ENCODE data around the gene QSOX1. TPM values are rescaled to one million over a fixed set of nuclear protein-coding genes. Genes with fewer than 3 reads are reported as not detected.
A peak's percentile ranks its signal among the peaks of the same experiment; 100 is the strongest.

Gene QSOX1
- total and polyA plus RNA-seq, 9 of the 15 experiments (the other 6 are each of a cell fraction or from before 2014, with no cell fraction given): 4.0 to 53.1 (median 15.0) TPM

GRCh38 chr1:180249725-180250498 is 95.2 kb downstream of the QSOX1 start (continued):
- peak; percentile 21; the same call in 1 of the 2 replicates for TF ChIP-seq ZBTB26 (CRISPR knock-in tag; IDR thresholded peaks at IDR 0.05)
- no peak for TF ChIP-seq HNRNPUL1 (IDR thresholded peaks at IDR 0.05; ENCODE audit: low read length)
- TF ChIP-seq HDAC1 (IDR thresholded peaks at IDR 0.05): 0 out of 4 replicates have a peak, but pooled peaks of 1 of the 2 experiments have one; percentile 37
- no peak for TF ChIP-seq TCF7L2 (IDR thresholded peaks at IDR 0.05; ENCODE audit: low read depth, low read length)
- TF ChIP-seq ZNF436 (CRISPR knock-in tag; IDR thresholded peaks at IDR 0.05): no peak
- TF ChIP-seq TOE1 (IDR thresholded peaks at IDR 0.05; ENCODE audit: borderline replicate concordance): no peak
- no peak for TF ChIP-seq TOE1 (CRISPR knock-in tag; IDR thresholded peaks at IDR 0.05; ENCODE audit: borderline replicate concordance, low read depth)
- TF ChIP-seq SMARCA5 (IDR thresholded peaks at IDR 0.05): peak; percentile 26; the same call in 1 of the 2 replicates

GRCh38 chr1:180250499-180250770 is 95.8 kb downstream of the QSOX1 start:
- TF ChIP-seq ZNF583 (CRISPR knock-in tag; IDR thresholded peaks at IDR 0.05) (no peak), ZNF224 (CRISPR knock-in tag; IDR thresholded peaks at IDR 0.05) (no peak), ARID1B (IDR thresholded peaks at IDR 0.05) (no peak), HCFC1 (IDR thresholded peaks at IDR 0.05; ENCODE audit: low read depth, low read length) (no peak), CHAMP1 (IDR thresholded peaks at IDR 0.05) (no peak), NRF1 (conservative IDR thresholded peaks at IDR 0.05 in 1 of 2, IDR thresholded peaks at IDR 0.05 in 1 of 2) (no peak), ZNF586 (CRISPR knock-in tag; conservative IDR thresholded peaks at IDR 0.05) (no peak), KAT2B (IDR thresholded peaks at IDR 0.05; ENCODE audit: low read depth, low read length) (no peak), ETS1 (conservative IDR thresholded peaks at IDR 0.05; ENCODE audit: control insufficient read depth, low read depth, low read length) (no peak)
- Histone ChIP-seq H3K27ac (ENCODE audit: extremely low read depth, low read depth, low read length) (no peak overlapping the region), H3K36me3 (ENCODE audit: control insufficient read depth, insufficient read depth, low read length) (no peaks in the 10 kb centered on the region), H3K9ac (ENCODE audit: insufficient read depth in 1 of 2, low read depth in 2 of 2, low read length in 2 of 2) (0 out of 4 replicates have a peak overlapping the region, but pooled peaks of 1 of the 2 experiments have one; percentile 15), H3K4me2 (ENCODE audit: insufficient read depth, low read length) (no peak overlapping the region), H3K27me3 (ENCODE audit: control insufficient read depth in 2 of 2, insufficient read depth in 2 of 2, low read length in 2 of 2) (peaks cover 0 to 27% of the 10 kb centered on the region in 2 experiments; a peak in 3 of 5 replicates), H3K79me2 (ENCODE audit: control insufficient read depth, insufficient read depth, low read length) (no peaks in the 10 kb centered on the region), H4K20me1 (replicated peaks; ENCODE audit: control insufficient read depth, insufficient read depth, low read length) (peaks cover 4% of the 10 kb centered on the region; the same call in 1 of the 2 replicates), H2AFZ (ENCODE audit: low read depth, low read length) (no peak overlapping the region), H3K4me3 (no peak overlapping the region), H3K4me1 (replicated peaks in 1 of 2; ENCODE audit: control insufficient read depth in 2 of 2, insufficient read depth in 2 of 2, low read length in 2 of 2) (peaks cover 0 to 21% of the 10 kb centered on the region in 2 experiments; a peak in 3 of 5 replicates), H3K9me3 (replicated peaks; ENCODE audit: control insufficient read depth, insufficient read depth, low read depth, low read length) (no peaks in the 10 kb centered on the region), H3K9me1 (ENCODE audit: control insufficient read depth, insufficient read depth, low read length) (no peaks in the 10 kb centered on the region)
- WGBS (ENCODE audit: insufficient coverage, low coverage, missing lambda C conversion rate): 28% methylated on average over 7 of the region's 7 CpGs
- intact Hi-C loops (cut with micrococcal nuclease): loop anchor here (5.0 kb wide), 1 partner anchor 117 kb away; no protein-coding TSS in a partner anchor
- ATAC-seq (no peak), DNase-seq (ENCODE audit: extremely low read depth in 1 of 4, low spot score in 3 of 4) (no peak), FAIRE-seq (no peak)
- ChIA-PET CTCF (ENCODE audit: low intra/inter-chr PET ratio) (interaction anchor here (1.6 kb wide), 1 partner anchor 232 kb away, joined by 6 read pairs; no protein-coding TSS in a partner anchor), POLR2A (interaction anchor here (0.6 kb wide), 1 partner anchor 465 kb away, joined by 3 read pairs; no protein-coding TSS in a partner anchor)
- BruUV-seq (replicated peaks): no TSS peak
- in situ Hi-C loops (cut with MboI): loop anchor here (5.0 to 25.0 kb wide), 3 partner anchors 167 to 912 kb away; no protein-coding TSS in a partner anchor

Measured in K562 (cell line).